Chondrocyte (in vitro differentiated cells): ENCODE data around the gene AQP10. TPM values are rescaled to one million over a fixed set of nuclear protein-coding genes. Genes with fewer than 3 reads are reported as not detected.
"Not testable (repeated sequence)": the region's sequence is repeated elsewhere in the genome, so short reads cannot be mapped to it uniquely, and the experiment has no call there.

ENCODE experiments used
- DNase-seq: peaks from one replicate; pipeline ENCODE4 v3.0.0; 2021; ENCODE audit warnings: mixed read lengths, low spot score
- H3K27ac Mint-ChIP-seq: one replicate; pipeline ENCODE4 v1.8.0; 2021; ENCODE audit warnings: mild to moderate bottlenecking, moderate library complexity, mixed read lengths; ENCODE audit not compliant: unreplicated experiment
- H3K27me3 Mint-ChIP-seq: 2 replicates; pipeline ENCODE4 v1.8.0; 2021; ENCODE audit warnings: low read depth, mixed read lengths
- H3K36me3 Mint-ChIP-seq: 2 replicates; pipeline ENCODE4 v1.8.0; 2021; ENCODE audit warnings: low read depth, mixed read lengths
- H3K4me1 Mint-ChIP-seq: 2 replicates; pipeline ENCODE4 v1.8.0; 2021; ENCODE audit warnings: low read depth, mild to moderate bottlenecking, mixed read lengths
- H3K4me3 Mint-ChIP-seq: one replicate; pipeline ENCODE4 v1.8.0; 2021; ENCODE audit warnings: mild to moderate bottlenecking, moderate library complexity, mixed read lengths; ENCODE audit not compliant: unreplicated experiment
- H3K9me3 Mint-ChIP-seq: 2 replicates; pipeline ENCODE4 v1.8.0; 2021; ENCODE audit warnings: low read depth, mixed read lengths
- total RNA-seq: library from RNA; stranded (reverse); gene quantifications from 3 replicates; pipeline ENCODE4 v1.2.1, GENCODE V29; 2021
- TF ChIP-seq, protein P1 (sequence below): fragments of 200-600 bp; sonication (generic); IDR thresholded peaks from 2 replicates; pipeline ENCODE4 v1.5.0; 2021; ENCODE audit warnings: antibody characterized with exemption, mild to moderate bottlenecking, moderate library complexity

Gene AQP10
- total RNA-seq, 1 donor from 2014 or later: not detected

DNA sequence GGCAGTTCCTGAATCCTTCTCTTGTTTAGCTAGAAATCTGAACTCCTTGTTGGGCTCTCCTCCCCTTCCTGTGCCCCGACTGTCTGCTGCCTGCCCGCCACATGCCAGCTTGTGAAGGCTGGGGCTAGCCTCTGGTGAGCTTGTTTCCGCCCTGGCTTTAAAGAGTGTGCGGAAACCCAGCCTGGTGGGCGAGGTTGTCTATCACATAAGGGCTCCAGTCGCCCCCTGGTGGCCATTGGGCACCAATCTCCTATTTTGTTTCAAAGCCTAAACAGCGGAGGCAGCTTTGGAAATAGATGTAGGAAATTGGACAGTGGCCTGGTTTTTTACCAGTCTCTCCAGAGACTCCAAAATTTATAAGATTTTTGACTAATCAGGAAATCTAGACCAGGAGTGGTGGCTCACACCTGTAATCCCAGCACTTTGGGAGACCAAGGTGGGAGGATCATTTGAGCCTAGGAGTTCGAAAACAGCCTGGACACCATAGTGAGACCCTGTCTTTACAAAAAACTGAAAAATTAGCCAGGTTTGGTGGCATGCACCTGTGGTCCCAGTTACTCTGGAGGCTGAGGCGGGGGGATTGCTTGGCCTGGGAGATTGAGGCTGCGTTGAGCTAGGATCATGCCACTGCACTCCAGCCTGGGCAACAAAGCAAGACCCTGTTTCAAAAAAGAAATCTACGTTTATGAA is 14.3 kb downstream of the AQP10 start:
- DNase-seq: no peak
- Mint-ChIP-seq H3K4me3 (no peak overlapping the region), H3K36me3 (peaks cover 48% of the 10 kb centered on the region), H3K27ac (peak overlapping the region; percentile 96), H3K4me1 (peaks cover 22% of the 10 kb centered on the region), H3K9me3 (no peaks in the 10 kb centered on the region), H3K27me3 (no peaks in the 10 kb centered on the region)
- TF ChIP-seq, protein P1, sequence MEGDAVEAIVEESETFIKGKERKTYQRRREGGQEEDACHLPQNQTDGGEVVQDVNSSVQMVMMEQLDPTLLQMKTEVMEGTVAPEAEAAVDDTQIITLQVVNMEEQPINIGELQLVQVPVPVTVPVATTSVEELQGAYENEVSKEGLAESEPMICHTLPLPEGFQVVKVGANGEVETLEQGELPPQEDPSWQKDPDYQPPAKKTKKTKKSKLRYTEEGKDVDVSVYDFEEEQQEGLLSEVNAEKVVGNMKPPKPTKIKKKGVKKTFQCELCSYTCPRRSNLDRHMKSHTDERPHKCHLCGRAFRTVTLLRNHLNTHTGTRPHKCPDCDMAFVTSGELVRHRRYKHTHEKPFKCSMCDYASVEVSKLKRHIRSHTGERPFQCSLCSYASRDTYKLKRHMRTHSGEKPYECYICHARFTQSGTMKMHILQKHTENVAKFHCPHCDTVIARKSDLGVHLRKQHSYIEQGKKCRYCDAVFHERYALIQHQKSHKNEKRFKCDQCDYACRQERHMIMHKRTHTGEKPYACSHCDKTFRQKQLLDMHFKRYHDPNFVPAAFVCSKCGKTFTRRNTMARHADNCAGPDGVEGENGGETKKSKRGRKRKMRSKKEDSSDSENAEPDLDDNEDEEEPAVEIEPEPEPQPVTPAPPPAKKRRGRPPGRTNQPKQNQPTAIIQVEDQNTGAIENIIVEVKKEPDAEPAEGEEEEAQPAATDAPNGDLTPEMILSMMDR: peak; percentile 98

DNA sequence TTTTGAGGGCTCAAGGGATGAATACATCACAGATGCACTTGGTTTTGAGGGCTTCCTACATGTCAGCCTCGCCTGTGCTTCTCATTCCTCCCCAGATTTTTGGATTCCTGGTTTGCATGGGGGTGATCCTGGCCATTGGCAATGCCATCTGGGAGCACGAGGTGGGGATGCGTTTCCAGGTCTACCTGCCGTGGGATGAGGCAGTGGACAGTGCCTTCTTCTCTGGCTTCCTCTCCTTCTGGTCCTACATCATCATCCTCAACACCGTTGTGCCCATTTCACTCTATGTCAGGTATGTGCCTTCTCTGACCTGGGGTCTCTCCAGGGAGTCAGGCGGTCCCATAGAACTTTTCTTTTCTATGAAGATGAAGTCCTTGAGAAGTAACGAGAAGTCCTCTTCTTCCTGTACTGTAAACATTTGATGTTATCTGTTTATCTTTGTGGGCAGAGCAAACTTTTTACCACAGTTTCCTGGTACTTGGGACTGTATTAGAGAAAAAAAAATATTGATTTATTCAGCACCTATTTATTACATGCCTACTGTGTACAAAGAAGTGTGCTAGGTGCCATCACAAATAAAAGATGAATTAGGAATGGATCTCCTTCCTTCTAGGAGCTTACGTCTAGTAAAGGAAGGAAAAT is 16.5 kb downstream of the AQP10 start:
- DNase-seq: no peak
- Mint-ChIP-seq H3K27ac (no peak overlapping the region), H3K27me3 (no peaks in the 10 kb centered on the region), H3K9me3 (no peaks in the 10 kb centered on the region), H3K36me3 (peaks cover 49% of the 10 kb centered on the region), H3K4me1 (peaks cover 22% of the 10 kb centered on the region), H3K4me3 (no peak overlapping the region)
- TF ChIP-seq, protein P1: no peak

- no peak overlapping the region for H3K27ac Mint-ChIP-seq
- no peak overlapping the region for H3K4me3 Mint-ChIP-seq
- H3K27me3 Mint-ChIP-seq: no peaks in the 10 kb centered on the region
These were observed 18.0 kb downstream of the AQP10 start for GRCh38 chr1:154338875-154339274.

DNA sequence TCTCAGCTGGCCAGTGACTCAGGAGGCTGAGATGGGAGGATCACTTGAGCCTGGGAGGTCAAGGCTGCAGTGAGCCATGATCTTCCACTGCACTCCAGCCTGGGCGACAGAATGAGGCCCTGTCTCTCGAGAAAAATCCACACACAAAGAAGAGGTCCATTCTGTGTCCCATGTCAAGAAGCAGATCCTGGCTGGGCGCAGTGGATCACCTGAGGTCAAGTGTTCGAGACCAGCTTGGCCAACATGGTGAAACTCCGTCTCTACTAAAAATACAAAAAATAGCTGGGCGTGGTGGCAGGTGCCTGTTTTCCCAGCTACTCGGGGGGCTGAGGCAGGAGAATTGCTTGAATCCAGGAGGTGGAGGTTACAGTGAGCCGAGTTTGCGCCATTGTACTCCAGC is 20.5 kb downstream of the AQP10 start:
- H3K9me3 Mint-ChIP-seq, H3K4me1 Mint-ChIP-seq, H3K27ac Mint-ChIP-seq, H3K27me3 Mint-ChIP-seq, H3K4me3 Mint-ChIP-seq, DNase-seq: not testable (repeated sequence)
- H3K36me3 Mint-ChIP-seq: peaks cover 66% of the 10 kb centered on the region

More at GRCh38 chr1:154338875-154339274, 18.0 kb downstream of the AQP10 start:
- no peaks in the 10 kb centered on the region for H3K9me3 Mint-ChIP-seq
- peaks cover 21% of the 10 kb centered on the region for H3K4me1 Mint-ChIP-seq
- peaks cover 58% of the 10 kb centered on the region for H3K36me3 Mint-ChIP-seq
- TF ChIP-seq, protein P1: no peak
- no peak for DNase-seq

GRCh38 chr1:154342132-154342531 is 21.2 kb downstream of the AQP10 start:
- Mint-ChIP-seq H3K4me3 (no peak overlapping the region), H3K4me1 (peaks cover 8% of the 10 kb centered on the region), H3K9me3 (no peaks in the 10 kb centered on the region), H3K27ac (no peak overlapping the region), H3K27me3 (no peaks in the 10 kb centered on the region), H3K36me3 (peaks cover 67% of the 10 kb centered on the region)
- TF ChIP-seq, protein P1: no peak
- DNase-seq: no peak
